SK-N-SH (cell line): ENCODE results near the gene HHAT. TPM values are rescaled to one million over a fixed set of nuclear protein-coding genes. Genes with fewer than 3 reads are reported as not detected.

ENCODE experiments used
- CTCF ChIA-PET: fragments of 300-600, 350-600 bp; formaldehyde crosslinking; extraction: SDS; loops from one replicate; lab custom pipeline; 2021; lab: Yijun Ruan, JAX
- POLR2A ChIA-PET: fragments of 350-600 bp; sonication (Branson Sonifier 250); formaldehyde crosslinking; extraction: SDS; loops from one replicate; lab custom pipeline; 2020; ENCODE audit warnings: antibody characterized with exemption, inconsistent platforms; lab: Yijun Ruan, JAX
- DNase-seq: peaks from one replicate; pipeline ENCODE4 v3.0.0; 2012
- H2AFZ ChIP-seq: fragments of 200-600 bp; sonication (generic); 2 replicates; pipeline ENCODE4 v1.8.1; 2016; ENCODE audit warnings: antibody characterized with exemption, mild to moderate bottlenecking, low read depth
- H3F3A ChIP-seq: fragments of 200-600 bp; sonication (generic); replicated peaks from 2 replicates; pipeline ENCODE3; 2016; ENCODE audit warnings: antibody characterized with exemption, mild to moderate bottlenecking; ENCODE audit not compliant: insufficient read depth
- H3K27ac ChIP-seq, 2 experiments: fragments of 200-500 bp in 1 of 2; fragments of 200-600 bp in 1 of 2; sonication (Bioruptor generic) in 1 of 2; sonication (generic), shearing (Covaris generic) in 1 of 2; 2 replicates each; pipeline versions ENCODE4 v1.5.1 to v1.6.1; 2014 to 2016; ENCODE audit warnings: low read depth in 2 of 2, inconsistent platforms in 1 of 2, low read length in 1 of 2, mild to moderate bottlenecking in 1 of 2, mixed read lengths in 1 of 2
- H3K27me3 ChIP-seq: fragments of 200-600 bp; sonication (generic), shearing (Covaris generic); 2 replicates; pipeline ENCODE4 v1.6.1; 2016; ENCODE audit warnings: mixed run types; ENCODE audit not compliant: insufficient read depth
- H3K36me3 ChIP-seq, 2 experiments: fragments of 200-500 bp in 1 of 2; fragments of 200-600 bp in 1 of 2; sonication (Bioruptor generic) in 1 of 2; sonication (generic) in 1 of 2; replicated peaks in 1 of 2; 2 replicates each; pipeline versions ENCODE3 to v1.5.1; 2014 to 2016; ENCODE audit warnings: low read length in 1 of 2, mild to moderate bottlenecking in 1 of 2; ENCODE audit not compliant: insufficient read depth in 2 of 2, control insufficient read depth in 1 of 2
- H3K4me1 ChIP-seq, 2 experiments: fragments of 200-500 bp in 1 of 2; fragments of 200-600 bp in 1 of 2; sonication (Bioruptor generic) in 1 of 2; sonication (generic), shearing (Covaris generic) in 1 of 2; 2 replicates each; pipeline versions ENCODE4 v1.5.1 to v1.6.1; 2014 to 2016; ENCODE audit warnings: low read depth in 1 of 2, low read length in 1 of 2, mixed run types in 1 of 2; ENCODE audit not compliant: insufficient read depth in 2 of 2, control insufficient read depth in 1 of 2
- H3K4me2 ChIP-seq: fragments of 200-600 bp; sonication (generic), shearing (Covaris generic); 2 replicates; pipeline ENCODE4 v1.6.1; 2017; ENCODE audit warnings: mixed run types
- H3K4me3 ChIP-seq, 2 experiments: fragments of 200-500 bp in 1 of 2; fragments of 200-600 bp in 1 of 2; sonication (Bioruptor generic) in 1 of 2; sonication (generic), shearing (Covaris generic) in 1 of 2; 2 replicates each; pipeline versions ENCODE4 v1.5.1 to v1.8.1; 2014 to 2016; ENCODE audit warnings: low read depth in 2 of 2, inconsistent platforms in 1 of 2, low read length in 1 of 2, mild to moderate bottlenecking in 1 of 2, mixed read lengths in 1 of 2, moderate library complexity in 1 of 2
- H3K79me2 ChIP-seq: fragments of 200-600 bp; sonication (generic); 2 replicates; pipeline ENCODE4 v1.8.1; 2017; ENCODE audit warnings: mild to moderate bottlenecking; ENCODE audit not compliant: insufficient read depth
- H3K9ac ChIP-seq: fragments of 200-600 bp; sonication (generic); 2 replicates; pipeline ENCODE4 v1.6.1; 2017; ENCODE audit warnings: mixed run types
- H3K9me2 ChIP-seq: fragments of 200-600 bp; sonication (generic); 2 replicates; pipeline ENCODE4 v1.6.1; 2017; ENCODE audit warnings: mixed run types
- H3K9me3 ChIP-seq: fragments of 200-600 bp; sonication (generic); 2 replicates; pipeline ENCODE4 v1.6.1; 2017; ENCODE audit warnings: mixed run types, mild to moderate bottlenecking, moderate library complexity
- H4K20me1 ChIP-seq: fragments of 200-600 bp; sonication (generic); 2 replicates; pipeline ENCODE4 v1.6.1; 2017; ENCODE audit warnings: mild to moderate bottlenecking, mixed run types; ENCODE audit not compliant: insufficient read depth
- ELF1 ChIP-seq: IDR thresholded peaks from 2 replicates; pipeline ENCODE4 v1.4.0; 2012
- EP300 ChIP-seq, 2 experiments: IDR thresholded peaks; 2 replicates each; pipeline versions ENCODE4 v1.4.0 to v1.6.1; 2012; ENCODE audit warnings: borderline replicate concordance in 1 of 2, low read depth in 1 of 2, low read length in 1 of 2
- EZH2phosphoT487 ChIP-seq: fragments of 200-600 bp; sonication (generic); IDR thresholded peaks from 2 replicates; pipeline ENCODE4 v1.6.1; 2017; ENCODE audit warnings: low read depth, mixed run types, mild to moderate bottlenecking, antibody characterized with exemption, moderate library complexity, borderline replicate concordance
- FOSL2 ChIP-seq: IDR thresholded peaks from 2 replicates; pipeline ENCODE4 v1.4.0; 2012; ENCODE audit warnings: low read depth, mild to moderate bottlenecking, moderate library complexity, borderline replicate concordance
- FOXJ3 ChIP-seq: sonication (generic); formaldehyde crosslinking; IDR thresholded peaks from 2 replicates; pipeline ENCODE4 v1.5.1; 2020; ENCODE audit warnings: mild to moderate bottlenecking, missing genetic modification reagents
- GATA2 ChIP-seq: sonication (generic); formaldehyde crosslinking; IDR thresholded peaks from 2 replicates; pipeline ENCODE4 v1.5.0; 2020; ENCODE audit warnings: mild to moderate bottlenecking, missing genetic modification reagents
- JUND ChIP-seq: IDR thresholded peaks from 2 replicates; pipeline ENCODE4 v1.4.0; 2012
- MEF2A ChIP-seq: IDR thresholded peaks from 2 replicates; pipeline ENCODE4 v1.4.0; 2012; ENCODE audit warnings: low read depth, borderline replicate concordance
- MXI1 ChIP-seq: IDR thresholded peaks from 2 replicates; pipeline ENCODE4 v1.6.1; 2012; ENCODE audit warnings: mild to moderate bottlenecking, low read depth, low read length, improper control_type of control experiment
- NFIC ChIP-seq: IDR thresholded peaks from 2 replicates; pipeline ENCODE4 v1.4.0; 2012; ENCODE audit warnings: borderline replicate concordance
- POLR2AphosphoS5 ChIP-seq: IDR thresholded peaks from 2 replicates; pipeline ENCODE4 v1.6.1; 2012; ENCODE audit warnings: low read depth, low read length
- RAD21 ChIP-seq: IDR thresholded peaks from 2 replicates; pipeline ENCODE4 v1.6.1; 2012; ENCODE audit warnings: mild to moderate bottlenecking, low read length
- RCOR1 ChIP-seq: fragments of 150-350 bp; IDR thresholded peaks from 2 replicates; pipeline ENCODE4 v1.6.1; 2017; ENCODE audit warnings: antibody characterized with exemption, low read length
- RXRA ChIP-seq: IDR thresholded peaks from 2 replicates; pipeline ENCODE4 v1.4.0; 2012; ENCODE audit warnings: low read depth, mild to moderate bottlenecking, borderline replicate concordance
- SIN3A ChIP-seq: IDR thresholded peaks from 2 replicates; pipeline ENCODE4 v1.6.1; 2012; ENCODE audit warnings: low read depth, mild to moderate bottlenecking, low read length, moderate library complexity, borderline replicate concordance
- TAF1 ChIP-seq: IDR thresholded peaks from 2 replicates; pipeline ENCODE4 v1.6.1; 2012; ENCODE audit warnings: low read depth, mild to moderate bottlenecking, low read length, moderate library complexity, borderline replicate concordance
- TCF12 ChIP-seq: IDR thresholded peaks from 2 replicates; pipeline ENCODE4 v1.4.0; 2012
- TEAD4 ChIP-seq: IDR thresholded peaks from 2 replicates; pipeline ENCODE4 v1.4.0; 2012; ENCODE audit warnings: mild to moderate bottlenecking, borderline replicate concordance; ENCODE audit not compliant: insufficient read depth
- YY1 ChIP-seq: IDR thresholded peaks from 2 replicates; pipeline ENCODE4 v1.4.0; 2012; ENCODE audit warnings: low read depth, mild to moderate bottlenecking
- WGBS: methylation state at CpG from one replicate; pipeline ENCODE4 v1.1.6; 2017; ENCODE audit warnings: low lambda C conversion rate; 5-methylcytosine and 5-hydroxymethylcytosine counted together
- polyA plus RNA-seq, 3 experiments: library from polyadenylated mRNA; depleted of rRNA; stranded (reverse); fragments of >200 nt; gene quantifications; 2 replicates each; pipeline ENCODE4 v1.2.3, GENCODE V29; 2012
- TF ChIP-seq, protein P1 (sequence below): IDR thresholded peaks from 2 replicates; pipeline ENCODE4 v1.4.0; 2012; ENCODE audit warnings: low read depth, borderline replicate concordance
- TF ChIP-seq, protein P2 (sequence below): fragments of 150-350 bp; IDR thresholded peaks from 2 replicates; pipeline ENCODE4 v1.6.1; 2016; ENCODE audit warnings: mild to moderate bottlenecking, low read depth, low read length

The HHAT gene
- polyA plus RNA-seq, 1 of the 3 experiments (the other 2 are of a cell fraction): 8.1 TPM

GRCh38 chr1:210475321-210475720 lies 146.6 kb downstream of the HHAT start:
- no peak overlapping the region for H2AFZ ChIP-seq
- no peak overlapping the region for H3K27ac ChIP-seq
- no peak for TF ChIP-seq RCOR1
- no peak for TF ChIP-seq MXI1
- TF ChIP-seq TCF12: no peak
- TF ChIP-seq FOXJ3 (CRISPR knock-in tag): no peak
- no peak for TF ChIP-seq TAF1
- H3K27me3 ChIP-seq: no peaks in the 10 kb centered on the region
- CTCF ChIA-PET: no interaction called here
- H4K20me1 ChIP-seq: no peaks in the 10 kb centered on the region
- no peaks in the 10 kb centered on the region for H3K9me2 ChIP-seq
- no peak for DNase-seq
- no peaks in the 10 kb centered on the region for H3K9me3 ChIP-seq
- no peaks in the 10 kb centered on the region for H3K79me2 ChIP-seq
- POLR2A ChIA-PET: no interaction called here
- no peaks in the 10 kb centered on the region for H3F3A ChIP-seq
- no peak overlapping the region for H3K4me2 ChIP-seq
- no peak overlapping the region for H3K4me3 ChIP-seq
- no peaks in the 10 kb centered on the region for H3K36me3 ChIP-seq
- H3K4me1 ChIP-seq: peaks cover 0 to 15% of the 10 kb centered on the region in 2 experiments; a peak in 2 of 4 replicates
- no peak overlapping the region for H3K9ac ChIP-seq

DNA sequence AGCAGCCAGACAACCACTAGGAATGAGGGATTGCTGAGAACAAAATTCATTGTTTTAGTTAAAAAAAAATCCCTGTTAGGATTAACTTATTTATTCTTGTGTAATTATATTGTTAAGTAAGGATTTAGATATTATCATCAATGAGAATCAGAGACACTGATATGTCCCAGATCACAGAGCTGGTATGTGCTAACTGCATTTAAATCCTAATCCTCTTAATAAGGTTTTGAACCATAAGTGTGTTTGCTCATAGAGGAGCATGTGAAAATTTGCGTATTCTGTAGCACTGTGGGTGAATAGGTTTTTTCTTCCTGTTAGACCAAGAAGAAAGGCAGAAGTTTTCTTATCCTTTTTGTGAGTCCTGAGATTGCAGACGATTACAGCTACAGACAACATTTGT lies 147.1 kb downstream of the HHAT start:
- Histone ChIP-seq H3K9me3 (no peaks in the 10 kb centered on the region), H3K4me3 (no peak overlapping the region), H3K9ac (no peak overlapping the region), H3K27ac (no peak overlapping the region), H3K9me2 (no peaks in the 10 kb centered on the region), H2AFZ (no peak overlapping the region), H3F3A (no peaks in the 10 kb centered on the region), H3K36me3 (no peaks in the 10 kb centered on the region), H3K4me1 (peaks cover 0 to 15% of the 10 kb centered on the region in 2 experiments; a peak in 2 of 4 replicates), H3K79me2 (no peaks in the 10 kb centered on the region), H4K20me1 (no peaks in the 10 kb centered on the region), H3K27me3 (no peaks in the 10 kb centered on the region), H3K4me2 (no peak overlapping the region)
- POLR2A ChIA-PET: no interaction called here
- no peak for TF ChIP-seq RAD21
- CTCF ChIA-PET: no interaction called here
- 42% methylated on average over 2 of the region's 2 CpGs for WGBS
- DNase-seq: no peak

GRCh38 chr1:210476730-210477129 lies 148.0 kb downstream of the HHAT start:
- DNase-seq: no peak
- POLR2A ChIA-PET: no interaction called here
- TF ChIP-seq, protein P1, sequence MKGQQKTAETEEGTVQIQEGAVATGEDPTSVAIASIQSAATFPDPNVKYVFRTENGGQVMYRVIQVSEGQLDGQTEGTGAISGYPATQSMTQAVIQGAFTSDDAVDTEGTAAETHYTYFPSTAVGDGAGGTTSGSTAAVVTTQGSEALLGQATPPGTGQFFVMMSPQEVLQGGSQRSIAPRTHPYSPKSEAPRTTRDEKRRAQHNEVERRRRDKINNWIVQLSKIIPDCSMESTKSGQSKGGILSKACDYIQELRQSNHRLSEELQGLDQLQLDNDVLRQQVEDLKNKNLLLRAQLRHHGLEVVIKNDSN: no peak
- no peak for TF ChIP-seq ELF1
- no peak for TF ChIP-seq EP300 (IDR thresholded peaks at IDR 0.05; ENCODE audit: borderline replicate concordance in 1 of 2, low read depth in 1 of 2, low read length in 1 of 2)
- TF ChIP-seq EZH2phosphoT487: no peak
- no peak for TF ChIP-seq JUND
- no peak for TF ChIP-seq YY1
- TF ChIP-seq TAF1: no peak
- no peak for TF ChIP-seq NFIC
- TF ChIP-seq RCOR1: no peak
- TF ChIP-seq TEAD4: no peak
- no peak for TF ChIP-seq RXRA
- no peak for TF ChIP-seq FOXJ3 (CRISPR knock-in tag)
- no peak for TF ChIP-seq POLR2AphosphoS5
- TF ChIP-seq, protein P2, sequence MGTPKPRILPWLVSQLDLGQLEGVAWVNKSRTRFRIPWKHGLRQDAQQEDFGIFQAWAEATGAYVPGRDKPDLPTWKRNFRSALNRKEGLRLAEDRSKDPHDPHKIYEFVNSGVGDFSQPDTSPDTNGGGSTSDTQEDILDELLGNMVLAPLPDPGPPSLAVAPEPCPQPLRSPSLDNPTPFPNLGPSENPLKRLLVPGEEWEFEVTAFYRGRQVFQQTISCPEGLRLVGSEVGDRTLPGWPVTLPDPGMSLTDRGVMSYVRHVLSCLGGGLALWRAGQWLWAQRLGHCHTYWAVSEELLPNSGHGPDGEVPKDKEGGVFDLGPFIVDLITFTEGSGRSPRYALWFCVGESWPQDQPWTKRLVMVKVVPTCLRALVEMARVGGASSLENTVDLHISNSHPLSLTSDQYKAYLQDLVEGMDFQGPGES: no peak
- no peak for TF ChIP-seq SIN3A
- TF ChIP-seq FOSL2: no peak
- no peak for TF ChIP-seq GATA2 (CRISPR knock-in tag)
- no peak for TF ChIP-seq MEF2A

More at GRCh38 chr1:210476730-210477129, 148.0 kb downstream of the HHAT start:
- Histone ChIP-seq H4K20me1 (no peaks in the 10 kb centered on the region), H3K36me3 (no peaks in the 10 kb centered on the region), H3K9ac (no peak overlapping the region), H3K4me2 (no peak overlapping the region), H2AFZ (no peak overlapping the region), H3K27me3 (no peaks in the 10 kb centered on the region), H3K4me1 (peaks cover 0 to 13% of the 10 kb centered on the region in 2 experiments; a peak in 2 of 4 replicates), H3K4me3 (no peak overlapping the region), H3K79me2 (no peaks in the 10 kb centered on the region), H3K9me2 (no peaks in the 10 kb centered on the region), H3K27ac (no peak overlapping the region), H3F3A (no peaks in the 10 kb centered on the region), H3K9me3 (no peaks in the 10 kb centered on the region)
- WGBS: 85% methylated on average over 1 of the region's 1 CpG
- CTCF ChIA-PET: interaction anchor here (0.8 to 1.1 kb wide), 3 partner anchors 11 to 104 kb away, joined by 3 read pairs; no protein-coding TSS in a partner anchor
